ENCODE measurements around the gene S100PBP.

S100PBP gene

GRCh38 chr1:32817159-32817814 is at the start of gene S100PBP, which contains the start of gene YARS1:
Gene S100PBP, plus strand, starts transcription at chr1:32817653. Its CDS starts 8,447 bp downstream, at chr1:32826100.
Gene YARS1, minus strand, starts transcription at chr1:32817358. Its CDS starts 114 bp downstream, at chr1:32817244.
- DNase-seq (ENCODE audit: low read depth in 1 of 2, low spot score in 1 of 2): peak; percentile 100

- no peak for DNase-seq (ENCODE audit: low read depth in 1 of 2, low spot score in 1 of 2)
Measured at GRCh38 chr1:32768110-32768850, 49.2 kb upstream of the S100PBP start.

- no peak for DNase-seq (ENCODE audit: low read depth in 1 of 2, low spot score in 1 of 2)
Measured at GRCh38 chr1:32769524-32770220, 47.8 kb upstream of the S100PBP start.

GRCh38 chr1:32770221-32770731 is 47.2 kb upstream of the S100PBP start:
- DNase-seq (ENCODE audit: low read depth in 1 of 2, low spot score in 1 of 2): no peak

- DNase-seq (ENCODE audit: low read depth in 1 of 2, low spot score in 1 of 2): no peak
Measured at GRCh38 chr1:32770741-32771548, 46.5 kb upstream of the S100PBP start.

GRCh38 chr1:32771561-32772280 is 45.7 kb upstream of the S100PBP start:
- DNase-seq (ENCODE audit: low read depth in 1 of 2, low spot score in 1 of 2): no peak

- no peak for DNase-seq (ENCODE audit: low read depth in 1 of 2, low spot score in 1 of 2)
Measured at GRCh38 chr1:32772281-32773017, 45.0 kb upstream of the S100PBP start.

GRCh38 chr1:32773018-32773763 is 44.3 kb upstream of the S100PBP start:
- peak; percentile 50 to 64 for DNase-seq (ENCODE audit: low read depth in 1 of 2, low spot score in 1 of 2)

GRCh38 chr1:32773764-32774463 is 43.5 kb upstream of the S100PBP start:
- no peak for DNase-seq (ENCODE audit: low read depth in 1 of 2, low spot score in 1 of 2)

- DNase-seq (ENCODE audit: low read depth in 1 of 2, low spot score in 1 of 2): no peak
Measured at GRCh38 chr1:32774464-32774808, 43.0 kb upstream of the S100PBP start.

GRCh38 chr1:32774950-32775634 is 42.4 kb upstream of the S100PBP start:
- no peak for DNase-seq (ENCODE audit: low read depth in 1 of 2, low spot score in 1 of 2)

GRCh38 chr1:32775640-32776337 is 41.7 kb upstream of the S100PBP start:
- no peak for DNase-seq (ENCODE audit: low read depth in 1 of 2, low spot score in 1 of 2)

GRCh38 chr1:32779242-32779641 is 38.2 kb upstream of the S100PBP start:
- no peak for DNase-seq (ENCODE audit: low read depth in 1 of 2, low spot score in 1 of 2)

GRCh38 chr1:32780005-32780404 is 37.4 kb upstream of the S100PBP start:
- DNase-seq (ENCODE audit: low read depth in 1 of 2, low spot score in 1 of 2): no peak

GRCh38 chr1:32780628-32781234 is 36.7 kb upstream of the S100PBP start:
- no peak for DNase-seq (ENCODE audit: low read depth in 1 of 2, low spot score in 1 of 2)

GRCh38 chr1:32782086-32782485 is 35.4 kb upstream of the S100PBP start:
- DNase-seq (ENCODE audit: low read depth in 1 of 2, low spot score in 1 of 2): no peak

GRCh38 chr1:32783851-32784250 is 33.6 kb upstream of the S100PBP start:
- no peak for DNase-seq (ENCODE audit: low read depth in 1 of 2, low spot score in 1 of 2)
